AG10803 (cell line): ENCODE results near the gene CYB561D2.

Experiments used
- DNase-seq: peaks from one replicate; pipeline ENCODE4 v3.0.0; 2010; ENCODE audit warnings: low read depth
- H3K4me3 ChIP-seq: 2 replicates; pipeline ENCODE4 v1.5.1; 2011; ENCODE audit warnings: mild to moderate bottlenecking, low read length, control low read depth
- CTCF ChIP-seq: conservative IDR thresholded peaks from 2 replicates; pipeline ENCODE4 v1.5.1; 2011; ENCODE audit warnings: mild to moderate bottlenecking, low read length, control low read depth, inconsistent platforms

CYB561D2 gene

GRCh38 chr3:50342813-50343633 lies 7.6 kb upstream of the CYB561D2 start:
- DNase-seq, result no peak
- TF ChIP-seq CTCF, result 0 out of 2 replicates have a peak, but pooled peaks have one; percentile 0
- H3K4me3 ChIP-seq, result no peak overlapping the region

- H3K4me3 ChIP-seq, result peak overlapping the region; percentile 64
- TF ChIP-seq CTCF, result no peak
- DNase-seq, result no peak
These were observed 5.7 kb upstream of the CYB561D2 start for GRCh38 chr3:50345008-50345407.

- no peak for TF ChIP-seq CTCF
- H3K4me3 ChIP-seq, result peak within 1 kb of the TSS; percentile 64
- peak; percentile 35 for DNase-seq
These were observed 5.0 kb upstream of the CYB561D2 start, which contains the start of gene ZMYND10 for GRCh38 chr3:50345586-50346234. TSS of gene ZMYND10 (minus strand) at chr3:50345732. CDS start at chr3:50345579, 153 bp downstream.

DNA sequence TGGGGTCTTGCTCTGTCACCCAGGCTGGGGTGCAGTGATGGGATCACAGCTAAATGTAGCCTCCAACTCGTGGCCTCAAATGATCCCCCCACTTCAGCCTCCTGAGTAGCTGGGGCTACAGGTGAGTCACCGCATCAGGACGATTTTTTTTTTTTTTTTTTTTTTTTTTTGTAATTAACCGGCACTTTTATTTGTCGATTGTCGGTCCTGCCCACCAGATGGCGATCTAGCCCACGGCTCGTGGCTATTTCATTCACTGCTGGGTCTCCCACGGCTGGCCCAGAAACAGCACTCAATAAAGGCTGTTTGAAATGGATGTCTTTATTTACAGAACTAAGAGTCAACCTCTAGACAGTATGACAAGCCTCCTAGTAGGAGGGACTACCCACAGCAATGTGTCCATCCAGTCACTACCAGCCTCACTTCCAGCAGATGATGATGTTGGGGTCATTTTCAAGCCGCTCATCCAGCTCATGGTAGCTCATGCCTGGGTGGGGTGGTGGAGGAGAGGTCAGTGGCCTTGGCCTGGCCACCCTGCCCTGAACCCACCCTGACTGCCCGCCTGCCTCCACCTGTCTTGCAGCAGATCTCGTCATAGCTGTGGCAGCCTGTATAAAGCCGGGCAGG lies 3.4 kb upstream of the CYB561D2 start:
- peak; percentile 67 for DNase-seq
- no peak overlapping the region for H3K4me3 ChIP-seq
- TF ChIP-seq CTCF, result peak; percentile 69

DNA sequence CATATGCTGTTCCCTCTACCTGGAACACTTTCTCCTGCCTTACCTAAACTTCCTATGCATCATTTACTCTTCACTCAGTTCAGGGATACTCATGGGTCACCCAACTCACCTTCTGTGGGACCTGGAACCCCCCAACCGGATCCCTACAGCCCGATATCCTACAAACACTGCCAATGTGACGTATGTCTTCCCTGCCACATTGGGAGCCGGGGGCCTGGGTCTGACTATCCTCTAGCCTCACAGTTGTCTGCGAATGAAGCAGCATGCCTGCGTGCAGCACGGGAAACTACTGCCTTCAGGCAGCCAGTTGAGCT lies 492 bp upstream of the CYB561D2 start:
- DNase-seq, result no peak
- TF ChIP-seq CTCF, result no peak
- H3K4me3 ChIP-seq, result peak overlapping the region; percentile 97

DNA sequence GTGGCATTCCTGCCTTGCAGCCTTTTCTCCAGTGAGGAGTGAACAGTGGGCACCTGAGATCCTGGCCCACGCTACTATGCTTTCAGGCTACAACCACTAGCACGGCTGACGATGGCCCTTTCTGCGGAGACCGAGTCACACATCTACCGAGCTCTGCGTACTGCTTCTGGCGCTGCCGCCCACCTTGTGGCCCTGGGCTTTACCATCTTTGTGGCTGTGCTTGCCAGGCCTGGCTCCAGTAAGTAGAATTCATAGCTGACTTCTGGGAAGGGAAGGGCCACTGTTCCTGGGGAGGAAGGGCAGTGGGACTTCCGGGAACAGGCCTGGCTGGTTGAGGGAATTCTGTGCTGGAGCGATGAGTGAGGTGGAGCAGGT lies 648 bp downstream of the CYB561D2 start:
- no peak for TF ChIP-seq CTCF
- peak overlapping the region; percentile 97 for H3K4me3 ChIP-seq
- DNase-seq, result no peak

DNA sequence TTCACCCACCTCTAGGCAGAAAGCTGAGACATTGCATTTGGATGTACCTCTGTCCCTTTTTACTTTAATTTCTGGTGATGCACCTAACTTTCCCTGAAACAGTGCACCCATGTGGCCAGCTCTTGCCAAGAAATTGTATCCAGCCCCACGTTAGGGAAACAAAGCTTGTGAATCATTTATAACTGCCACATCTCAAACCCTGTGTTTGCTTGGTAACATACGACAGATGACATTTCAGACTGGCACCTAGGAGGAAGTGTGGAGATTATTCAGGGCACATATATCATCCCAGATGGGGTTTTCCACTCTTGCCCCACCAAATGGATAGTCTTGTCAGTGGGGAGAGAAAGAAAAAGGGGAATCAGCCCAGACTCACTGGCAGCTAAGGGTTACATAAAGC lies 2.1 kb downstream of the CYB561D2 start:
- no peak for DNase-seq
- no peak overlapping the region for H3K4me3 ChIP-seq
- TF ChIP-seq CTCF, result peak; percentile 33
